Hepatocyte (in vitro differentiated cells): Measurements from ENCODE around the gene PGM3. TPM values are rescaled to one million over a fixed set of nuclear protein-coding genes. Genes with fewer than 3 reads are reported as not detected.

Source experiments
- DNase-seq: peaks from one replicate; pipeline ENCODE4 v3.0.0-alpha.2; 2016; ENCODE audit warnings: low spot score
- H2AFZ ChIP-seq: fragments of 200-600 bp; sonication (generic); 2 replicates; pipeline ENCODE4 v1.6.0; 2016; ENCODE audit warnings: antibody characterized with exemption, mild to moderate bottlenecking
- H3K27ac ChIP-seq: fragments of 200-600 bp; sonication (generic); 2 replicates; pipeline ENCODE4 v1.5.1; 2016; ENCODE audit warnings: mild to moderate bottlenecking
- H3K27me3 ChIP-seq: fragments of 200-600 bp; sonication (generic); 2 replicates; pipeline ENCODE4 v1.6.1; 2016
- H3K36me3 ChIP-seq: fragments of 200-600 bp; sonication (generic); replicated peaks from 2 replicates; pipeline ENCODE4 v1.5.1; 2016; ENCODE audit warnings: low read depth; ENCODE audit not compliant: insufficient read depth
- H3K4me1 ChIP-seq: fragments of 200-600 bp; sonication (generic); 2 replicates; pipeline ENCODE4 v1.5.1; 2016; ENCODE audit warnings: mild to moderate bottlenecking, moderate library complexity; ENCODE audit not compliant: insufficient read depth
- H3K4me2 ChIP-seq: fragments of 200-600 bp; sonication (generic); 2 replicates; pipeline ENCODE4 v1.6.0; 2016
- H3K4me3 ChIP-seq: fragments of 200-600 bp; sonication (generic); 2 replicates; pipeline ENCODE4 v1.5.1; 2016; ENCODE audit warnings: mild to moderate bottlenecking
- H3K79me2 ChIP-seq: fragments of 200-600 bp; sonication (generic); 2 replicates; pipeline ENCODE4 v1.6.0; 2017; ENCODE audit warnings: mild to moderate bottlenecking
- H3K9me2 ChIP-seq: fragments of 200-600 bp; sonication (generic); replicated peaks from 2 replicates; pipeline ENCODE4 v1.6.0; 2017; ENCODE audit warnings: mild to moderate bottlenecking; ENCODE audit not compliant: insufficient read depth
- H3K9me3 ChIP-seq: fragments of 200-600 bp; sonication (generic); 2 replicates; pipeline ENCODE4 v1.5.1; 2016; ENCODE audit warnings: low read depth, mild to moderate bottlenecking
- H4K20me1 ChIP-seq: fragments of 200-600 bp; sonication (generic); 2 replicates; pipeline ENCODE4 v1.6.0; 2016; ENCODE audit warnings: mild to moderate bottlenecking; ENCODE audit not compliant: insufficient read depth, poor library complexity, severe bottlenecking
- CTCF ChIP-seq: fragments of 200-600 bp; sonication (generic); IDR thresholded peaks from 2 replicates; pipeline ENCODE4 v1.5.1; 2016; ENCODE audit warnings: antibody characterized with exemption, mild to moderate bottlenecking; ENCODE audit not compliant: poor library complexity
- EZH2 ChIP-seq: fragments of 200-600 bp; sonication (generic); IDR thresholded peaks from 2 replicates; pipeline ENCODE4 v1.6.1; 2016; ENCODE audit warnings: antibody characterized with exemption, mild to moderate bottlenecking, borderline replicate concordance
- EZH2phosphoT487 ChIP-seq: fragments of 200-600 bp; sonication (generic); IDR thresholded peaks from one replicate; pipeline ENCODE4 v1.6.1; 2018; ENCODE audit warnings: antibody characterized with exemption, mild to moderate bottlenecking, low read depth, moderate library complexity; ENCODE audit not compliant: unreplicated experiment, severe bottlenecking
- WGBS: methylation state at CpG from one replicate; pipeline ENCODE4 v1.1.6; 2016; ENCODE audit warnings: low lambda C conversion rate; ENCODE audit errors: missing lambda C conversion rate; 5-methylcytosine and 5-hydroxymethylcytosine counted together
- polyA plus RNA-seq: library from polyadenylated mRNA; unstranded; fragments of >200 nt; fragmentation: Nextera tagmentation; extraction: Ambion mirVana; gene quantifications from 2 replicates; pipeline ENCODE4 v1.2.1, GENCODE V29; 2016
- total RNA-seq: library from RNA; depleted of rRNA; stranded (reverse); fragments of >200 nt; gene quantifications from 2 replicates; pipeline ENCODE4 v1.2.3, GENCODE V29; 2014

PGM3 gene
- total and polyA plus RNA-seq, 2 experiments from 2014 or later = 94.9 to 106 TPM

- 39% methylated on average over 7 of the region's 7 CpGs for WGBS
- DNase-seq = peak; percentile 77
- H3K27me3 ChIP-seq = no peaks in the 10 kb centered on the region
- no peaks in the 10 kb centered on the region for H3K79me2 ChIP-seq
- H3K4me3 ChIP-seq = no peak overlapping the region
- no peaks in the 10 kb centered on the region for H3K9me2 ChIP-seq
- TF ChIP-seq EZH2phosphoT487 (no peak), EZH2 (no peak), CTCF (peak; percentile 93)
- no peaks in the 10 kb centered on the region for H3K4me1 ChIP-seq
- H3K36me3 ChIP-seq = no peaks in the 10 kb centered on the region
- H3K4me2 ChIP-seq = no peak overlapping the region
- no peaks in the 10 kb centered on the region for H4K20me1 ChIP-seq
- no peak overlapping the region for H3K27ac ChIP-seq
- H3K9me3 ChIP-seq = no peaks in the 10 kb centered on the region
- no peak overlapping the region for H2AFZ ChIP-seq
Measured at GRCh38 chr6:83215131-83216047, 22.3 kb upstream of the PGM3 start.

- Histone ChIP-seq H2AFZ (no peak overlapping the region), H3K9me2 (no peaks in the 10 kb centered on the region), H3K4me1 (no peaks in the 10 kb centered on the region), H3K4me3 (no peak overlapping the region), H4K20me1 (no peaks in the 10 kb centered on the region), H3K4me2 (no peak overlapping the region), H3K27ac (no peak overlapping the region), H3K79me2 (no peaks in the 10 kb centered on the region), H3K27me3 (no peaks in the 10 kb centered on the region), H3K9me3 (no peaks in the 10 kb centered on the region), H3K36me3 (no peaks in the 10 kb centered on the region)
- 83% methylated on average over 4 of the region's 4 CpGs for whole genome bisulfite sequencing
- TF ChIP-seq CTCF (no peak), EZH2phosphoT487 (no peak), EZH2 (no peak)
- DNase-seq = no peak
Measured at GRCh38 chr6:83202031-83202430, 9.0 kb upstream of the PGM3 start.

- Histone ChIP-seq H2AFZ (no peak overlapping the region), H3K27ac (no peak overlapping the region), H3K9me2 (no peaks in the 10 kb centered on the region), H3K9me3 (no peaks in the 10 kb centered on the region), H3K4me2 (no peak overlapping the region), H3K36me3 (no peaks in the 10 kb centered on the region), H4K20me1 (no peaks in the 10 kb centered on the region), H3K79me2 (peaks cover 3% of the 10 kb centered on the region), H3K27me3 (no peaks in the 10 kb centered on the region), H3K4me3 (no peak overlapping the region), H3K4me1 (peaks cover 2% of the 10 kb centered on the region)
- TF ChIP-seq EZH2 (no peak), CTCF (no peak), EZH2phosphoT487 (no peak)
- DNase-seq = peak; percentile 40
- WGBS = 85% methylated on average over 2 of the region's 2 CpGs
Measured at GRCh38 chr6:83199863-83200225, 6.8 kb upstream of the PGM3 start.
